GM12878 (cell line): ENCODE data around the gene RNASEL. TPM values are rescaled to one million over a fixed set of nuclear protein-coding genes. Genes with fewer than 3 reads are reported as not detected.

Experiments
- EP300 ChIP-seq, 2 experiments: fragments of 150-350 bp in 1 of 2; IDR thresholded peaks; 2 replicates each; pipeline ENCODE4 v1.6.1; 2011 to 2012; ENCODE audit warnings: low read depth in 2 of 2, low read length in 2 of 2, borderline replicate concordance in 1 of 2, improper control_type of control experiment in 1 of 2, inconsistent platforms in 1 of 2; ENCODE audit not compliant: control insufficient read depth in 1 of 2
- IKZF1 ChIP-seq: fragments of 450-650 bp; conservative IDR thresholded peaks from 2 replicates; pipeline ENCODE4 v1.6.1; 2017; ENCODE audit warnings: antibody characterized with exemption, mild to moderate bottlenecking
- IKZF2 ChIP-seq, 2 experiments: fragments of 450-650 bp; IDR thresholded peaks; 2 replicates each; pipeline ENCODE4 v1.6.1; 2017; ENCODE audit warnings: mild to moderate bottlenecking in 2 of 2, moderate library complexity in 2 of 2
- MYC ChIP-seq: IDR thresholded peaks from 2 replicates; pipeline ENCODE4 v1.6.1; 2011; ENCODE audit warnings: mild to moderate bottlenecking, low read length, moderate library complexity, inconsistent platforms; ENCODE audit not compliant: insufficient read depth, insufficient replicate concordance, insufficient read length, severe bottlenecking
- PBX3 ChIP-seq: IDR thresholded peaks from 2 replicates; pipeline ENCODE4 v1.6.1; 2011; ENCODE audit warnings: mild to moderate bottlenecking, low read depth, low read length, moderate library complexity; ENCODE audit not compliant: insufficient replicate concordance
- TCF12 ChIP-seq: IDR thresholded peaks from 2 replicates; pipeline ENCODE4 v1.6.1; 2011; ENCODE audit warnings: low read depth, mild to moderate bottlenecking, low read length
- ZBTB4 ChIP-seq: fragments of 450-650 bp; formaldehyde crosslinking; IDR thresholded peaks from 2 replicates; pipeline ENCODE4 v1.4.0; 2022; ENCODE audit warnings: mild to moderate bottlenecking, moderate library complexity
- polyA plus RNA-seq, 11 experiments: library from polyadenylated mRNA; depleted of rRNA in 4 of 11; unstranded in 6 of 11; stranded (reverse) in 5 of 11; fragments of >200 nt; fragmentation: Nextera tagmentation in 4 of 11; fragmentation: Illumina TruSeq in 1 of 11; extraction: Ambion mirVana in 4 of 11; extraction: Trizol in 1 of 11; gene quantifications; 1 replicate in 1 of 11; 2 replicates in 10 of 11; pipeline versions ENCODE4 v1.2.1 to v1.2.3, GENCODE V29; 2011 to 2016; ENCODE audit warnings: inconsistent platforms in 2 of 11, missing spikeins in 2 of 11, low read depth in 1 of 11
- total RNA-seq, 4 experiments: library from RNA; depleted of rRNA in 3 of 4; stranded (reverse); fragments of >200 nt in 3 of 4; fragmentation: Illumina TruSeq in 1 of 4; extraction: Trizol in 1 of 4; gene quantifications; 2 replicates each; pipeline versions ENCODE4 v1.2.1 to v1.2.3, GENCODE V29; 2013 to 2021

RNASEL gene
- total and polyA plus RNA-seq, 10 of the 15 experiments (the other 5 are each of a cell fraction or from before 2014, with no cell fraction given), result 3.0 to 10.8 (median 5.0) TPM

GRCh38 chr1:182608845-182609610 lies 20.0 kb upstream of the RNASEL start (continued):
- TF ChIP-seq ZBTB4 (CRISPR knock-in tag) (no peak), IKZF2 (IDR thresholded peaks at IDR 0.05) (peak; percentile 21 to 24; a peak in 1 of 4 replicates), TCF12 (peak; percentile 34; the same call in 1 of the 2 replicates), IKZF1 (peak; percentile 37; the same call in 1 of the 2 replicates), EP300 (IDR thresholded peaks at IDR 0.05; ENCODE audit: borderline replicate concordance in 1 of 2, control insufficient read depth in 1 of 2, low read depth in 2 of 2, low read length in 2 of 2) (no peak), PBX3 (no peak), MYC (no peak)
- TF ChIP-seq, all 136 proteins: peak for 8
